ENCODE data around the gene C1QL2.

The C1QL2 gene

GRCh38 chr2:119154076-119154475 is 4.5 kb downstream of the C1QL2 start:
- H3K27me3 Mint-ChIP-seq = peaks cover 79% of the 10 kb centered on the region
- ATAC-seq (replicated peaks; ENCODE audit: extremely low read depth, poor library complexity, severe bottlenecking) (no peak), DNase-seq (ENCODE audit: low spot score in 2 of 2) (no peak)
- no peaks in the 10 kb centered on the region for H3K9me3 Mint-ChIP-seq
- peaks cover 2% of the 10 kb centered on the region for H3K36me3 Mint-ChIP-seq (ENCODE audit: insufficient read depth)
- H3K4me1 Mint-ChIP-seq = no peaks in the 10 kb centered on the region
- no peak overlapping the region for H3K27ac Mint-ChIP-seq (ENCODE audit: low read depth)
- H3K4me3 Mint-ChIP-seq = no peak overlapping the region

GRCh38 chr2:119149611-119150010 is 8.9 kb downstream of the C1QL2 start:
- Mint-ChIP-seq H3K4me1 (no peaks in the 10 kb centered on the region), H3K27me3 (peaks cover 60% of the 10 kb centered on the region), H3K27ac (ENCODE audit: low read depth) (no peak overlapping the region), H3K36me3 (ENCODE audit: insufficient read depth) (no peaks in the 10 kb centered on the region), H3K4me3 (no peak overlapping the region), H3K9me3 (no peaks in the 10 kb centered on the region)
- DNase-seq (ENCODE audit: low spot score in 2 of 2) (no peak), ATAC-seq (replicated peaks; ENCODE audit: extremely low read depth, poor library complexity, severe bottlenecking) (no peak)

GRCh38 chr2:119147776-119148715 is 10.5 kb downstream of the C1QL2 start:
- Mint-ChIP-seq H3K4me3 (no peak overlapping the region), H3K27me3 (peaks cover 46% of the 10 kb centered on the region), H3K27ac (ENCODE audit: low read depth) (no peak overlapping the region), H3K4me1 (no peaks in the 10 kb centered on the region), H3K9me3 (no peaks in the 10 kb centered on the region), H3K36me3 (ENCODE audit: insufficient read depth) (no peaks in the 10 kb centered on the region)
- no peak for DNase-seq (ENCODE audit: low spot score in 2 of 2)
- ATAC-seq (replicated peaks; ENCODE audit: extremely low read depth, poor library complexity, severe bottlenecking) = no peak

GRCh38 chr2:119144806-119145205 is 13.7 kb downstream of the C1QL2 start:
- Mint-ChIP-seq H3K9me3 (no peaks in the 10 kb centered on the region), H3K27me3 (peaks cover 14% of the 10 kb centered on the region), H3K4me3 (no peak overlapping the region), H3K4me1 (no peaks in the 10 kb centered on the region), H3K27ac (ENCODE audit: low read depth) (no peak overlapping the region), H3K36me3 (ENCODE audit: insufficient read depth) (no peaks in the 10 kb centered on the region)
- no peak for ATAC-seq (replicated peaks; ENCODE audit: extremely low read depth, poor library complexity, severe bottlenecking)
- DNase-seq (ENCODE audit: low spot score in 2 of 2) = no peak

DNA sequence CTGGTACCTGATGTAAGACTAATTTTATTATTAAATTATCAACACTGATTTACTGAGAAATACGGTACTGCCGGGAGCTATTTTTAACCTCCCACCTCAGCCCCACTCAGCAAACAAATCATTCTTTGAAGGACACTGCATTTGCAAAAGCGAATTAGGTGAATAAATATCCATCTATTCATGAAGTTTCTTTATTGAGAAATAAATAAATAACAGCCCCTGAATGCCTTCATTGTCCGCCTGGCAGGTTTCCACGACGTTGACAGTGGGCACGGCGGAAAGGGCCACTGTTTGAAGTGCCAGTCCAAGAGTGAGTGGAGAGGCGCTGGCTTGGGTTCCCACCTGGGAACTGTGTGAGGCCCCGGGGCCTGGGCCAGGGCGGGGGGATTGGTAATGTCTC is 15.7 kb downstream of the C1QL2 start:
- ATAC-seq (replicated peaks; ENCODE audit: extremely low read depth, poor library complexity, severe bottlenecking) (no peak), DNase-seq (ENCODE audit: low spot score in 2 of 2) (no peak)
- Mint-ChIP-seq H3K27ac (ENCODE audit: low read depth) (no peak overlapping the region), H3K9me3 (no peaks in the 10 kb centered on the region), H3K4me3 (no peak overlapping the region), H3K27me3 (peaks cover 21% of the 10 kb centered on the region), H3K36me3 (ENCODE audit: insufficient read depth) (no peaks in the 10 kb centered on the region), H3K4me1 (no peaks in the 10 kb centered on the region)

GRCh38 chr2:119137502-119137901 is 21.0 kb downstream of the C1QL2 start:
- ATAC-seq (replicated peaks; ENCODE audit: extremely low read depth, poor library complexity, severe bottlenecking) (no peak), DNase-seq (ENCODE audit: low spot score in 2 of 2) (no peak)
- no peaks in the 10 kb centered on the region for H3K4me1 Mint-ChIP-seq
- H3K27ac Mint-ChIP-seq (ENCODE audit: low read depth) = no peak overlapping the region
- H3K27me3 Mint-ChIP-seq = peaks cover 9% of the 10 kb centered on the region
- H3K36me3 Mint-ChIP-seq (ENCODE audit: insufficient read depth) = no peaks in the 10 kb centered on the region
- no peak overlapping the region for H3K4me3 Mint-ChIP-seq
- H3K9me3 Mint-ChIP-seq = no peaks in the 10 kb centered on the region

DNA sequence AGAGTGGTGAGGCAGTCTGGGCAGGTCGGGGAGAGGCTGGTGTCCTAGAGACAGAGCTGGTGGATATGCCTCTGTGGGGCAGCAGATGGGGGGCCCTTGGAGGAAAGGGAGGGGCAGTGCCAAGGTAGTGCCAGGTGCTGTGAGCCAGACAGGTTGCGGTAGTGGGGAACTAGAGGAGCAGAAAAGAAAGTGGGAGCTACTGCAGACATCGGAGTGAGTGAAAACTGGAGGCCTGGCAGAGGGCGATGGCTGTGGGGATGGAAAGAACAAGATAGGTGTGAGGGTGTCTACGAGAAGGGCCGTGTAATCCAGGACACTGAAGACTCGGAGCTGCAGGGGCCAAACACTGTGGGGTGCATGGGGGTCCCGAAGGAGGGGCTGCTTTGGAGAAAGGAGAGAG is 21.7 kb downstream of the C1QL2 start:
- no peak for ATAC-seq (replicated peaks; ENCODE audit: extremely low read depth, poor library complexity, severe bottlenecking)
- no peak for DNase-seq (ENCODE audit: low spot score in 2 of 2)
- no peak overlapping the region for H3K27ac Mint-ChIP-seq (ENCODE audit: low read depth)
- no peak overlapping the region for H3K4me3 Mint-ChIP-seq
- H3K9me3 Mint-ChIP-seq = no peaks in the 10 kb centered on the region
- H3K36me3 Mint-ChIP-seq (ENCODE audit: insufficient read depth) = no peaks in the 10 kb centered on the region
- no peaks in the 10 kb centered on the region for H3K4me1 Mint-ChIP-seq
- peaks cover 9% of the 10 kb centered on the region for H3K27me3 Mint-ChIP-seq

GRCh38 chr2:119136093-119136492 is 22.5 kb downstream of the C1QL2 start:
- H3K4me1 Mint-ChIP-seq = no peaks in the 10 kb centered on the region
- no peak overlapping the region for H3K4me3 Mint-ChIP-seq
- H3K27me3 Mint-ChIP-seq = peaks cover 9% of the 10 kb centered on the region
- ATAC-seq (replicated peaks; ENCODE audit: extremely low read depth, poor library complexity, severe bottlenecking) = no peak
- no peaks in the 10 kb centered on the region for H3K36me3 Mint-ChIP-seq (ENCODE audit: insufficient read depth)
- no peaks in the 10 kb centered on the region for H3K9me3 Mint-ChIP-seq
- H3K27ac Mint-ChIP-seq (ENCODE audit: low read depth) = no peak overlapping the region
- no peak for DNase-seq (ENCODE audit: low spot score in 2 of 2)

GRCh38 chr2:119134775-119135174 is 23.8 kb downstream of the C1QL2 start:
- Mint-ChIP-seq H3K36me3 (ENCODE audit: insufficient read depth) (no peaks in the 10 kb centered on the region), H3K4me1 (no peaks in the 10 kb centered on the region), H3K27ac (ENCODE audit: low read depth) (no peak overlapping the region), H3K4me3 (no peak overlapping the region), H3K9me3 (no peaks in the 10 kb centered on the region), H3K27me3 (peaks cover 16% of the 10 kb centered on the region)
- ATAC-seq (replicated peaks; ENCODE audit: extremely low read depth, poor library complexity, severe bottlenecking) (no peak), DNase-seq (ENCODE audit: low spot score in 2 of 2) (no peak)

- DNase-seq (ENCODE audit: low spot score in 2 of 2) = no peak
- H3K27me3 Mint-ChIP-seq = peaks cover 55% of the 10 kb centered on the region
- H3K9me3 Mint-ChIP-seq = no peaks in the 10 kb centered on the region
- H3K27ac Mint-ChIP-seq (ENCODE audit: low read depth) = no peak overlapping the region
- no peak for ATAC-seq (replicated peaks; ENCODE audit: extremely low read depth, poor library complexity, severe bottlenecking)
- no peaks in the 10 kb centered on the region for H3K36me3 Mint-ChIP-seq (ENCODE audit: insufficient read depth)
- no peak overlapping the region for H3K4me3 Mint-ChIP-seq
- no peaks in the 10 kb centered on the region for H3K4me1 Mint-ChIP-seq
These were observed 31.9 kb downstream of the C1QL2 start for GRCh38 chr2:119126650-119127049.

GRCh38 chr2:119123389-119123788 is 35.2 kb downstream of the C1QL2 start:
- no peak for ATAC-seq (replicated peaks; ENCODE audit: extremely low read depth, poor library complexity, severe bottlenecking)
- Mint-ChIP-seq H3K36me3 (ENCODE audit: insufficient read depth) (no peaks in the 10 kb centered on the region), H3K4me3 (no peak overlapping the region), H3K9me3 (no peaks in the 10 kb centered on the region), H3K27me3 (peaks cover 40% of the 10 kb centered on the region), H3K4me1 (no peaks in the 10 kb centered on the region), H3K27ac (ENCODE audit: low read depth) (no peak overlapping the region)
- DNase-seq (ENCODE audit: low spot score in 2 of 2) = no peak

DNA sequence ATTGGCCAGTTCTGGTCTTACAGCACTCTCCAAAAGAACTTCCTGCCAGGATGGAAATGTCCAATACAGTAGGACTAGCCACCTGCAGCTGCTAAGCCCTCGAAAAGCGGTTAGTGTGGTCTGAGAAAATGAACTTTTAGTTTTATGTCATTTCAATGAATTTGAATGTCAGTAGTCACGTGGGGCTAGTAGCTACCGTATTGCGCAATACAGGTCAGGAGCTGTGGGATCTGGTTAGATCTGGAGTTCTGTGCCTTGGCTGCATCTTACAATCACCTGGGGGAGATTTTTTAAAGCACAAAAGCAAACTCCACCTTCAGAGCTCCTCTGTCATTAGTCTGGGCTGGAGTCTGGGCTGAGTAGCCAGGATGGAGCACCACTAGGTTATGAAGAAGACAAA is 35.9 kb downstream of the C1QL2 start:
- DNase-seq (ENCODE audit: low spot score in 2 of 2) = no peak
- H3K9me3 Mint-ChIP-seq = no peaks in the 10 kb centered on the region

DNA sequence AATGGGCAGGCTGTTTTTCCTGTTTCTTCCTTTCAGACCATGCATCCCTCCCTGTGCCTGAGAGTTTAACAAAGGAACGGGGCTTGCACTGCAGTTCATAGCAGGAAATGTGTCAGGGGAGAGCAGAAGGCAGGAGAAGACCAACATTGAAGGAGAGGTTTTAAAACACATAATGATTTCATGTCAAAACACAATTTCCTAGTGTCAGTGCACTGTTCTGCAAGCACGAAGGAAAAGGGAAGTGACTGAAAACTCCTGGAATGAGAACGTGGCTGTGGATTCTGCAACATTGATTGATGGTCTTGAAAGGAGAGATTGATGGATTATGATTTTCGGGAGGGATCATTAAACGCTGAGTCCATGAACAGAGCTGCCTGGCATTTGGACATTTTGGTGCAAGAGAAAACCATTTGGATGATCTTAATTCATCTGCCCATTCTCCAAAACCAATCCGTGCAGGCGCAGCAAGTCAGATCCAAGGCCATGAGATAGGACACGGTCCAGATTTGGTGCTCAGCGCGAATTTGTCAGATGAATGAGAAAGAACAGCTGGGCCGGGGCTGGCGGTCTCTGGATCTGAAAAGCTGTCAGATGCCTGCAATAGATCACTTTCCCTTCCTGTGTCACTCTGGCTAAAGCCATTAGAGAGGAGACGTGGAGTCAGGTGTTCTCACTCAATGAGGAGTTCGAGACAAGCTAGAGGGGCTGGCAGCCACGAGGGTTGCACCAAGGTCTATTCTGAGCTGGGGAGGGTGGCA is 38.4 kb downstream of the C1QL2 start:
- Mint-ChIP-seq H3K36me3 (ENCODE audit: insufficient read depth) (no peaks in the 10 kb centered on the region), H3K27ac (ENCODE audit: low read depth) (no peak overlapping the region), H3K4me1 (no peaks in the 10 kb centered on the region), H3K27me3 (peaks cover 53% of the 10 kb centered on the region), H3K4me3 (no peak overlapping the region), H3K9me3 (no peaks in the 10 kb centered on the region)
- DNase-seq (ENCODE audit: low spot score in 2 of 2) = no peak
- ATAC-seq (replicated peaks; ENCODE audit: extremely low read depth, poor library complexity, severe bottlenecking) = no peak

More for the DNA sequence above, 35.9 kb downstream of the C1QL2 start:
- ATAC-seq (replicated peaks; ENCODE audit: extremely low read depth, poor library complexity, severe bottlenecking) = no peak
- peaks cover 45% of the 10 kb centered on the region for H3K27me3 Mint-ChIP-seq
- no peak overlapping the region for H3K27ac Mint-ChIP-seq (ENCODE audit: low read depth)
- no peaks in the 10 kb centered on the region for H3K4me1 Mint-ChIP-seq
- no peak overlapping the region for H3K4me3 Mint-ChIP-seq
- H3K36me3 Mint-ChIP-seq (ENCODE audit: insufficient read depth) = no peaks in the 10 kb centered on the region

Data from central memory CD8-positive, alpha-beta T cell (primary cell).